Choroid plexus epithelial cell (primary cell): ENCODE data around the gene TCF12.
"Not testable (repeated sequence)": the region's sequence is repeated elsewhere in the genome, so short reads cannot be mapped to it uniquely, and the experiment has no call there.

Experiments
- DNase-seq: peaks from one replicate; pipeline ENCODE4 v3.0.0-alpha.2; 2010; ENCODE audit warnings: low read depth
- H3K4me3 ChIP-seq: 2 replicates; pipeline ENCODE4 v1.5.1; 2011; ENCODE audit warnings: low read depth, mild to moderate bottlenecking, control low read depth, low read length, moderate library complexity
- TF ChIP-seq, protein P1 (sequence below): conservative IDR thresholded peaks from 2 replicates; pipeline ENCODE4 v1.5.1; 2011; ENCODE audit warnings: low read depth, mild to moderate bottlenecking, control low read depth, inconsistent platforms, low read length, moderate library complexity

Gene TCF12

GRCh38 chr15:57005244-57005643, 86.8 kb downstream of the TCF12 start:
- H3K4me3 ChIP-seq = no peak overlapping the region
- DNase-seq = no peak
- TF ChIP-seq, protein P1, sequence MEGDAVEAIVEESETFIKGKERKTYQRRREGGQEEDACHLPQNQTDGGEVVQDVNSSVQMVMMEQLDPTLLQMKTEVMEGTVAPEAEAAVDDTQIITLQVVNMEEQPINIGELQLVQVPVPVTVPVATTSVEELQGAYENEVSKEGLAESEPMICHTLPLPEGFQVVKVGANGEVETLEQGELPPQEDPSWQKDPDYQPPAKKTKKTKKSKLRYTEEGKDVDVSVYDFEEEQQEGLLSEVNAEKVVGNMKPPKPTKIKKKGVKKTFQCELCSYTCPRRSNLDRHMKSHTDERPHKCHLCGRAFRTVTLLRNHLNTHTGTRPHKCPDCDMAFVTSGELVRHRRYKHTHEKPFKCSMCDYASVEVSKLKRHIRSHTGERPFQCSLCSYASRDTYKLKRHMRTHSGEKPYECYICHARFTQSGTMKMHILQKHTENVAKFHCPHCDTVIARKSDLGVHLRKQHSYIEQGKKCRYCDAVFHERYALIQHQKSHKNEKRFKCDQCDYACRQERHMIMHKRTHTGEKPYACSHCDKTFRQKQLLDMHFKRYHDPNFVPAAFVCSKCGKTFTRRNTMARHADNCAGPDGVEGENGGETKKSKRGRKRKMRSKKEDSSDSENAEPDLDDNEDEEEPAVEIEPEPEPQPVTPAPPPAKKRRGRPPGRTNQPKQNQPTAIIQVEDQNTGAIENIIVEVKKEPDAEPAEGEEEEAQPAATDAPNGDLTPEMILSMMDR = no peak

- not testable (repeated sequence) for H3K4me3 ChIP-seq, DNase-seq
Observed at GRCh38 chr15:57007797-57008196, 89.4 kb downstream of the TCF12 start.

GRCh38 chr15:57010724-57011123, 92.3 kb downstream of the TCF12 start:
- TF ChIP-seq, protein P1 = no peak

GRCh38 chr15:57012556-57012955, 94.1 kb downstream of the TCF12 start:
- no peak overlapping the region for H3K4me3 ChIP-seq
- TF ChIP-seq, protein P1 = no peak
- no peak for DNase-seq

More at GRCh38 chr15:57010724-57011123, 92.3 kb downstream of the TCF12 start:
- no peak for DNase-seq
- no peak overlapping the region for H3K4me3 ChIP-seq

- H3K4me3 ChIP-seq, DNase-seq: not testable (repeated sequence)
Observed at GRCh38 chr15:57014896-57015295, 96.5 kb downstream of the TCF12 start.

- no peak for DNase-seq
- TF ChIP-seq, protein P1 = no peak
- H3K4me3 ChIP-seq = no peak overlapping the region
Observed at GRCh38 chr15:57015360-57015759, 96.9 kb downstream of the TCF12 start.

DNA sequence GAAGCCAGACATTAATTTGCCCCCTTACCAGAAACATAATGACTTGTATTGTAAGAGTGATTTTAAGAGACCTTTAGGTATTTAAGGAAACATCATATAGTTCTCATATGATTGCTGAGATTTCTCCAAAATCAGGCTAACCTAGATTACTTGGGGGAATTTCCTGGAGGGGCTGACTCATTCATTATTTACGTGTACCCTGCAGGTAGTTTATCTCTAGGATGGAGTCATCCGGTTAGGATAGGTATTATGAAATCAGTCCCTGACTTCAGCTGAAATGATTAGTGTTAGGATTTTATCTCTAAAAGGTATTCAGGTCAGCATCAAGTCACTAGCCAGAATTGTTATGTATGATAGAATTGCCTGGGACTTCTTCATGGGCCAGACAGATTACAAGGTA, 97.5 kb downstream of the TCF12 start:
- DNase-seq = peak; percentile 34
- TF ChIP-seq, protein P1 = no peak
- H3K4me3 ChIP-seq = no peak overlapping the region

- peak; percentile 44 for DNase-seq
- no peak overlapping the region for H3K4me3 ChIP-seq
- TF ChIP-seq, protein P1 = peak; percentile 44
Observed at GRCh38 chr15:57017024-57017423, 98.6 kb downstream of the TCF12 start.
